Osteocyte (in vitro differentiated cells): ENCODE data around the gene PIAS3. TPM values are rescaled to one million over a fixed set of nuclear protein-coding genes. Genes with fewer than 3 reads are reported as not detected.
A peak's percentile ranks its signal among the peaks of the same experiment; 100 is the strongest.

Experiments
- DNase-seq: peaks from one replicate; pipeline ENCODE4 v3.0.0; 2021; ENCODE audit warnings: mixed read lengths; ENCODE audit not compliant: unreplicated experiment; ENCODE audit errors: extremely low spot score
- H3K27ac Mint-ChIP-seq: one replicate; pipeline ENCODE4 v1.8.0; 2021; ENCODE audit warnings: mild to moderate bottlenecking, mixed read lengths; ENCODE audit not compliant: unreplicated experiment
- H3K27me3 Mint-ChIP-seq: one replicate; pipeline ENCODE4 v1.8.0; 2021; ENCODE audit warnings: mixed read lengths; ENCODE audit not compliant: unreplicated experiment
- H3K36me3 Mint-ChIP-seq: one replicate; pipeline ENCODE4 v1.8.0; 2021; ENCODE audit warnings: mixed read lengths; ENCODE audit not compliant: unreplicated experiment
- H3K4me1 Mint-ChIP-seq: one replicate; pipeline ENCODE4 v1.8.0; 2021; ENCODE audit warnings: mixed read lengths; ENCODE audit not compliant: unreplicated experiment
- H3K4me3 Mint-ChIP-seq: one replicate; pipeline ENCODE4 v1.8.0; 2021; ENCODE audit warnings: mild to moderate bottlenecking, moderate library complexity, mixed read lengths; ENCODE audit not compliant: unreplicated experiment
- H3K9me3 Mint-ChIP-seq: one replicate; pipeline ENCODE4 v1.8.0; 2021; ENCODE audit warnings: mixed read lengths; ENCODE audit not compliant: unreplicated experiment
- CTCF ChIP-seq: fragments of 200-600 bp; sonication (generic); IDR thresholded peaks from 2 replicates; pipeline ENCODE4 v1.5.0; 2021; ENCODE audit warnings: antibody characterized with exemption, mild to moderate bottlenecking, moderate library complexity
- microRNA-seq: library from miRNA; unstranded; fragments of <30 nt; microRNA quantifications from one replicate; pipeline ENCODE4 v1.1.0, GENCODE V29; 2020; ENCODE audit not compliant: unreplicated experiment
- total RNA-seq: library from RNA; stranded (reverse); gene quantifications from 2 replicates; pipeline ENCODE4 v1.2.1, GENCODE V29; 2021

Gene PIAS3
- total RNA-seq, 1 donor from 2014 or later = 48.7 TPM

- H3K27ac Mint-ChIP-seq = peak overlapping the region; percentile 60
- no peaks in the 10 kb centered on the region for H3K9me3 Mint-ChIP-seq
- DNase-seq = no peak
- no peak for TF ChIP-seq CTCF
- H3K4me1 Mint-ChIP-seq = peaks cover 34% of the 10 kb centered on the region
- H3K4me3 Mint-ChIP-seq = no peak overlapping the region
- H3K27me3 Mint-ChIP-seq = no peaks in the 10 kb centered on the region
- H3K36me3 Mint-ChIP-seq = no peaks in the 10 kb centered on the region
Measured at GRCh38 chr1:145805057-145805456, 53.8 kb downstream of the PIAS3 start.

GRCh38 chr1:145804235-145805045, 54.4 kb downstream of the PIAS3 start:
- Mint-ChIP-seq H3K27ac (no peak overlapping the region), H3K27me3 (no peaks in the 10 kb centered on the region), H3K4me3 (no peak overlapping the region), H3K4me1 (peaks cover 36% of the 10 kb centered on the region), H3K36me3 (no peaks in the 10 kb centered on the region), H3K9me3 (no peaks in the 10 kb centered on the region)
- no peak for TF ChIP-seq CTCF
- DNase-seq = no peak

- peaks cover 26% of the 10 kb centered on the region for H3K4me1 Mint-ChIP-seq
- H3K27ac Mint-ChIP-seq = no peak overlapping the region
- H3K36me3 Mint-ChIP-seq = peaks cover 25% of the 10 kb centered on the region
- no peak overlapping the region for H3K4me3 Mint-ChIP-seq
- H3K9me3 Mint-ChIP-seq = peaks cover 24% of the 10 kb centered on the region
- no peak for TF ChIP-seq CTCF
- no peak for DNase-seq
- no peaks in the 10 kb centered on the region for H3K27me3 Mint-ChIP-seq
Measured at GRCh38 chr1:145799806-145800205, 59.1 kb downstream of the PIAS3 start.

Small RNA genes within 50 kb of the gene (microRNA-seq; reads per million reads assigned to microRNA genes)
- not detected for gene MIR6736

Other genes starting within 250 kb of the PIAS3 start
- 0.31 and 0.40 TPM in 2 replicates for gene PDZK1, start 151.7 kb downstream of the PIAS3 start, total RNA-seq
- not detected in 2 replicates for gene CD160, start 139.6 kb downstream of the PIAS3 start, total RNA-seq
- 15.9 and 16.6 TPM in 2 replicates for gene RNF115, start 35.0 kb downstream of the PIAS3 start, total RNA-seq
- 33.4 and 37.0 TPM in 2 replicates for gene POLR3C, start 34.9 kb downstream of the PIAS3 start, total RNA-seq
- gene NUDT17, start 13.5 kb downstream of the PIAS3 start, total RNA-seq = 2.4 and 4.3 TPM in 2 replicates
- not detected in 2 replicates for gene ANKRD35, start 26.8 kb upstream of the PIAS3 start, total RNA-seq
- gene ITGA10, start 51.0 kb upstream of the PIAS3 start, total RNA-seq = 34.4 and 40.3 TPM in 2 replicates
- 29.8 and 36.5 TPM in 2 replicates for gene PEX11B, start 59.6 kb upstream of the PIAS3 start, total RNA-seq
- gene RBM8A, start 68.4 kb upstream of the PIAS3 start, total RNA-seq = 108 and 114 TPM in 2 replicates
- 52.2 and 54.0 TPM in 2 replicates for gene LIX1L, start 98.9 kb upstream of the PIAS3 start, total RNA-seq
- gene ANKRD34A, start 105.5 kb upstream of the PIAS3 start, total RNA-seq = 1.1 and 1.2 TPM in 2 replicates
- 21.7 and 22.4 TPM in 2 replicates for gene POLR3GL, start 105.6 kb upstream of the PIAS3 start, total RNA-seq
- 246 and 274 TPM in 2 replicates for gene TXNIP, start 137.5 kb upstream of the PIAS3 start, total RNA-seq
- gene HJV, start 162.7 kb upstream of the PIAS3 start, total RNA-seq = not detected in 2 replicates